ENCODE measurements around the gene STRIP1.

DNA sequence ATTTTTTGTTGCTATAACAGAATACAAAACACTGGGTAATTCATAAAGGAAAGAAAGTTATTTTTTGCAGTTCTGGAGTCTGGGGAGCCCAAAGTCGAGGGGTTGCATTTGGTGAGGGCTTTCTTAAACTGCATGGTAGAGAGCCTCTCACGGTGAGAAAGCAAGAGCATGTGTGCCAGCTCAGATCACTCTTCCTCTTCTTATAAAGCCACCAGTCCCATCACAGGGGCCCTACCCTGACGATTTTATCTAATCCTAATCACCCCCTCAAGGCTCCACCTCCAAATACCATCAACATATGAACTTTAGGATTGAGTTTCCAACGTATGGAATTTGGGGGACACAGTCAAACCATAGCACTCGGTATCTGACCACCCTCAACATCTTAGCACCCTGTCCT is 1.0 kb upstream of the STRIP1 start:
- TF ChIP-seq, protein P1, sequence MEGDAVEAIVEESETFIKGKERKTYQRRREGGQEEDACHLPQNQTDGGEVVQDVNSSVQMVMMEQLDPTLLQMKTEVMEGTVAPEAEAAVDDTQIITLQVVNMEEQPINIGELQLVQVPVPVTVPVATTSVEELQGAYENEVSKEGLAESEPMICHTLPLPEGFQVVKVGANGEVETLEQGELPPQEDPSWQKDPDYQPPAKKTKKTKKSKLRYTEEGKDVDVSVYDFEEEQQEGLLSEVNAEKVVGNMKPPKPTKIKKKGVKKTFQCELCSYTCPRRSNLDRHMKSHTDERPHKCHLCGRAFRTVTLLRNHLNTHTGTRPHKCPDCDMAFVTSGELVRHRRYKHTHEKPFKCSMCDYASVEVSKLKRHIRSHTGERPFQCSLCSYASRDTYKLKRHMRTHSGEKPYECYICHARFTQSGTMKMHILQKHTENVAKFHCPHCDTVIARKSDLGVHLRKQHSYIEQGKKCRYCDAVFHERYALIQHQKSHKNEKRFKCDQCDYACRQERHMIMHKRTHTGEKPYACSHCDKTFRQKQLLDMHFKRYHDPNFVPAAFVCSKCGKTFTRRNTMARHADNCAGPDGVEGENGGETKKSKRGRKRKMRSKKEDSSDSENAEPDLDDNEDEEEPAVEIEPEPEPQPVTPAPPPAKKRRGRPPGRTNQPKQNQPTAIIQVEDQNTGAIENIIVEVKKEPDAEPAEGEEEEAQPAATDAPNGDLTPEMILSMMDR (conservative IDR thresholded peaks at IDR 0.05), result no peak
- TF ChIP-seq EZH2 (IDR thresholded peaks at IDR 0.05; ENCODE audit: low read depth), result no peak

Data from PC-9 (cell line).